ENCODE measurements around the gene MACROD2.

The MACROD2 gene

GRCh38 chr20:14413835-14414234 is 418.5 kb downstream of the MACROD2 start:
- DNase-seq (ENCODE audit: low spot score) = no peak
- TF ChIP-seq, protein P1, sequence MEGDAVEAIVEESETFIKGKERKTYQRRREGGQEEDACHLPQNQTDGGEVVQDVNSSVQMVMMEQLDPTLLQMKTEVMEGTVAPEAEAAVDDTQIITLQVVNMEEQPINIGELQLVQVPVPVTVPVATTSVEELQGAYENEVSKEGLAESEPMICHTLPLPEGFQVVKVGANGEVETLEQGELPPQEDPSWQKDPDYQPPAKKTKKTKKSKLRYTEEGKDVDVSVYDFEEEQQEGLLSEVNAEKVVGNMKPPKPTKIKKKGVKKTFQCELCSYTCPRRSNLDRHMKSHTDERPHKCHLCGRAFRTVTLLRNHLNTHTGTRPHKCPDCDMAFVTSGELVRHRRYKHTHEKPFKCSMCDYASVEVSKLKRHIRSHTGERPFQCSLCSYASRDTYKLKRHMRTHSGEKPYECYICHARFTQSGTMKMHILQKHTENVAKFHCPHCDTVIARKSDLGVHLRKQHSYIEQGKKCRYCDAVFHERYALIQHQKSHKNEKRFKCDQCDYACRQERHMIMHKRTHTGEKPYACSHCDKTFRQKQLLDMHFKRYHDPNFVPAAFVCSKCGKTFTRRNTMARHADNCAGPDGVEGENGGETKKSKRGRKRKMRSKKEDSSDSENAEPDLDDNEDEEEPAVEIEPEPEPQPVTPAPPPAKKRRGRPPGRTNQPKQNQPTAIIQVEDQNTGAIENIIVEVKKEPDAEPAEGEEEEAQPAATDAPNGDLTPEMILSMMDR (IDR thresholded peaks at IDR 0.05; ENCODE audit: borderline replicate concordance, control extremely low read depth, extremely low read depth, insufficient read depth, missing control alignments) = no peak
- in situ Hi-C loops (cut with MboI; ENCODE audit: low sequenced_read_pairs, unreplicated experiment) = no loop called here

DNA sequence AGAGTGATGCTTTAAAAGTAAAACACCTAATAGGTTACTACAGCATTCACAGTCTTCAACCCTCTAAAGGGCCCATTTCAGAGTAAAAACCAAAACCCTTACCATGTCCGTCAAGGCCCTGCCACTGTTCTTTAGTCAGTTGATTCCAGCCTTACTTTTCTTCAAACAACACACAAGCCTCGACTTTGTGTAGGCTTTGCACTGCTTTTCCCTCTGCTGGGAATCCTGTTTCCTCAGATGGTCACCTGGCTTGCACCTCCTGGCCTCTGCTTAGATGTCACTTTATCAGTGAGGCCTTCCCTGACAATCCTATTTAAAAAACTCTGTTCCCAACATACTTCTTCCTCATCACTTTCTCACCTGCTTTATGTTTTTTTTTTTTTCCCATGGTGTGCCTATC is 419.2 kb downstream of the MACROD2 start:
- no peak for DNase-seq (ENCODE audit: low spot score)
- TF ChIP-seq, protein P1 (IDR thresholded peaks at IDR 0.05; ENCODE audit: borderline replicate concordance, control extremely low read depth, extremely low read depth, insufficient read depth, missing control alignments) = no peak
- in situ Hi-C loops (cut with MboI; ENCODE audit: low sequenced_read_pairs, unreplicated experiment) = no loop called here

DNA sequence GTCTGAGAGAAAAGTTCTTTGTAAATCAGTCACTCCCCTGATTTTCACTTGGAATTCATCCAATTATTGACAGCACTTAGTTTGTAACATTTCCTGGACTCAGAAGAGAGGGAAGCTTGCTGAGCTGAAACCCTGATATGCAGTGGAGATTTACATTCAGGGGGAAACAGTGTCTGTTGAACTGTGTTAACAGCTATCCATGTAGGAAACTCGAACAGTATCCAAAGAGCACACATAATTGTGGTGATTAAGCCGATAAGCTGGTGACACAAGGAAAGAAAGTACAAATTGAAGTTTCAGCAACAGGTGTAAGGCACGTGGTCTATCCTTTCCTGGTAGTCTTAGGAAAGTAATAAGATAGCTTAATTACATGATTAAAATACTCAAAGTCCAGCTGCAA is 420.2 kb downstream of the MACROD2 start:
- in situ Hi-C loops (cut with MboI; ENCODE audit: low sequenced_read_pairs, unreplicated experiment) = no loop called here
- TF ChIP-seq, protein P1 (IDR thresholded peaks at IDR 0.05; ENCODE audit: borderline replicate concordance, control extremely low read depth, extremely low read depth, insufficient read depth, missing control alignments) = no peak
- DNase-seq (ENCODE audit: low spot score) = no peak

DNA sequence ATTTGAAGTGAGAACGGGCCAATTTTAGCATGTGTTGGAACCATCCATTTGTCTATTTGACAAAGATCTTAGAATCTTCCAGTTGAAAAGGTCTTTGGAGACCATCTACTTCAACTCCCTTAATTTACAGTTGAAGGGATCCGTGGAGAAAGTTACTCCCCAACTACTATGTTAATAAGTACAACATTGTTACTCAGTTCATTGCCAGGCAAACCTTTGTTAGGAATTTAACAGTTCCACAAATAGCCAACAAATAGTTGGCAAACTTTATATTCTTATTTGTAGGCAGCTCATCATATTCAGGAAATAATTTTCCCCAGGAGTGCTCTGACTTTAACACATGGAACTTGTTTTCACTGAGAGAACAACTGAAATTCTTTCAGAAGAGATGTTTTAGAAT is 423.1 kb downstream of the MACROD2 start:
- in situ Hi-C loops (cut with MboI; ENCODE audit: low sequenced_read_pairs, unreplicated experiment) = no loop called here
- DNase-seq (ENCODE audit: low spot score) = no peak
- TF ChIP-seq, protein P1 (IDR thresholded peaks at IDR 0.05; ENCODE audit: borderline replicate concordance, control extremely low read depth, extremely low read depth, insufficient read depth, missing control alignments) = no peak

DNA sequence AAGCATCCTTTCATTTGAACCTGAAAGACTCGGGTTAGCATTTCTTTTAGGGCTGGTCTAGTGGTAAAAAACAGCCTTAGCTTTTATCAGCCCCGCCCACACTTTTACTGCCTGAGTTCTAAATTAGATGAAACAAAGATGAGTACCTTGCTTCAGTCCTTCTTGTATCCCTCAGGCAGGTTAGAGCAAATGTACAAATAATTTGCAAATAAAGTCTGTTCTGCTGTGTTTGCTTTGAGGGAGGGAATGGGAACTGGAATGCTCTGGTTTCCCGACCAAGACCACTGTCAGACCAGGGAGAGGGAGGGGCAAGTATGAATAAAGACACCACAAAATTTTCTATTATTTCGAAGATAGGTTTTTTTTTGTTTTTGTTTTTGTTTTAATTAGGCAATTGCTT is 427.6 kb downstream of the MACROD2 start:
- in situ Hi-C loops (cut with MboI; ENCODE audit: low sequenced_read_pairs, unreplicated experiment) = no loop called here
- TF ChIP-seq, protein P1 (IDR thresholded peaks at IDR 0.05; ENCODE audit: borderline replicate concordance, control extremely low read depth, extremely low read depth, insufficient read depth, missing control alignments) = no peak
- no peak for DNase-seq (ENCODE audit: low spot score)

DNA sequence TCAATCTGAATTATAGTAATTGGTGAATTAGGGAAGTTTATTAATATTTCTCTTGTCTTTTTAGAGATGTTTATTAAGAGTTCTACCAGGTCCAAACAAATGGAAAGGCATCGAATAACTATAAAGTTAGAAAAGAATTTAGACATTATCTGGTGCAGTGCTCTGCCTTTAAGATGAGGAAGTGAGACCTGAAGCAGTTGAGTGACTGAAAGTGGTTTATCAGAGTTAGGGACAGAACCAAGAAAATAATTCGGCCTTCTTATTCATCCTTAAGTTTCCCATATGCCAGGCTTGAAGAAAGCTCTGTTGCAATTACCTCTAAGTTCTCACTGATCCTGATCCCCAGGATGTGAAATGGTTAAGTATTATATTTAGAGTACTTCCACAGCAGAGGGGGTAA is 436.3 kb downstream of the MACROD2 start:
- TF ChIP-seq, protein P1 (IDR thresholded peaks at IDR 0.05; ENCODE audit: borderline replicate concordance, control extremely low read depth, extremely low read depth, insufficient read depth, missing control alignments) = no peak
- in situ Hi-C loops (cut with MboI; ENCODE audit: low sequenced_read_pairs, unreplicated experiment) = no loop called here

GRCh38 chr20:14432085-14432484 is 436.8 kb downstream of the MACROD2 start:
- in situ Hi-C loops (cut with MboI; ENCODE audit: low sequenced_read_pairs, unreplicated experiment) = no loop called here
- DNase-seq (ENCODE audit: low spot score) = no peak
- TF ChIP-seq, protein P1 (IDR thresholded peaks at IDR 0.05; ENCODE audit: borderline replicate concordance, control extremely low read depth, extremely low read depth, insufficient read depth, missing control alignments) = no peak

More for the DNA sequence above, 436.3 kb downstream of the MACROD2 start:
- DNase-seq (ENCODE audit: low spot score) = no peak

Data from GM13976 (cell line).